Loucy (cell line): Measurements from ENCODE around the gene PTMA.

Source experiments
- EZH2phosphoT487 ChIP-seq: fragments of 200-600 bp; IDR thresholded peaks from 2 replicates; pipeline ENCODE4 v1.6.1; 2018; ENCODE audit warnings: antibody characterized with exemption, mild to moderate bottlenecking, moderate library complexity, borderline replicate concordance
- TF ChIP-seq, protein P1 (sequence below): fragments of 200-600 bp; sonication (generic); conservative IDR thresholded peaks from 2 replicates; pipeline ENCODE4 v1.5.1; 2014; ENCODE audit warnings: mild to moderate bottlenecking, antibody characterized with exemption, low read length

DNA sequence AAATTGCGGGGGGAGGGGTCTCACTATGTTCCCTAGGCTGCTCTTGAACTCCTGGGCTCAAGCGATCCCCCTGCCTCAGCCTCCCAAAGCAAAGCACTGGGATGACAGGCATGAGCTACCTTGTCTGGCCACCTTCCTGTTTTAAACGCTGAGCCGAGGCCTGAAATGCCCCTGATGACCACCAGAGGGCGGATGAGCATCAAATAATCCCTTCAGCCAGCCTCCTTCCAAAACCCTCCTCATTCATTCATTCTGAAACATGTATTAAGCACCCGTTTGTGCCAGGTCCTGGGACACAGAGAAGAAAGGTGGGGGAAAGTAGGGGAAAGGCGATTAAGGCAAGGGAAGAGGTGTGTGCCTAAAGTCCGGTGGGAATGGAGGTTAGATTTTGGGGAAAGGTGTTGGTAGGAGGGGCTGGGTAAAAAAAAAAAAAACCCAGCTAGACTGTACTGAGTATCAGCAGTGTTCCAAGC lies 30.7 kb upstream of the PTMA start:
- TF ChIP-seq, protein P1, sequence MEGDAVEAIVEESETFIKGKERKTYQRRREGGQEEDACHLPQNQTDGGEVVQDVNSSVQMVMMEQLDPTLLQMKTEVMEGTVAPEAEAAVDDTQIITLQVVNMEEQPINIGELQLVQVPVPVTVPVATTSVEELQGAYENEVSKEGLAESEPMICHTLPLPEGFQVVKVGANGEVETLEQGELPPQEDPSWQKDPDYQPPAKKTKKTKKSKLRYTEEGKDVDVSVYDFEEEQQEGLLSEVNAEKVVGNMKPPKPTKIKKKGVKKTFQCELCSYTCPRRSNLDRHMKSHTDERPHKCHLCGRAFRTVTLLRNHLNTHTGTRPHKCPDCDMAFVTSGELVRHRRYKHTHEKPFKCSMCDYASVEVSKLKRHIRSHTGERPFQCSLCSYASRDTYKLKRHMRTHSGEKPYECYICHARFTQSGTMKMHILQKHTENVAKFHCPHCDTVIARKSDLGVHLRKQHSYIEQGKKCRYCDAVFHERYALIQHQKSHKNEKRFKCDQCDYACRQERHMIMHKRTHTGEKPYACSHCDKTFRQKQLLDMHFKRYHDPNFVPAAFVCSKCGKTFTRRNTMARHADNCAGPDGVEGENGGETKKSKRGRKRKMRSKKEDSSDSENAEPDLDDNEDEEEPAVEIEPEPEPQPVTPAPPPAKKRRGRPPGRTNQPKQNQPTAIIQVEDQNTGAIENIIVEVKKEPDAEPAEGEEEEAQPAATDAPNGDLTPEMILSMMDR: peak; percentile 90
- TF ChIP-seq EZH2phosphoT487: no peak
